Mucosa of stomach (tissue), 1 donor: ENCODE results near the gene TRNT1.

Experiments
- H3K27me3 ChIP-seq: one replicate; pipeline ENCODE4 v1.7.0; 2013; ENCODE audit warnings: mild to moderate bottlenecking, low read length; ENCODE audit not compliant: control insufficient read depth, insufficient read depth
- H3K36me3 ChIP-seq: one replicate; pipeline ENCODE4 v1.7.0; 2013; ENCODE audit warnings: low read length; ENCODE audit not compliant: control insufficient read depth, insufficient read depth
- H3K4me1 ChIP-seq: one replicate; pipeline ENCODE4 v1.7.0; 2013; ENCODE audit warnings: mild to moderate bottlenecking, low read length; ENCODE audit not compliant: control insufficient read depth, insufficient read depth
- H3K4me3 ChIP-seq: one replicate; pipeline ENCODE4 v1.7.0; 2013; ENCODE audit warnings: low read length
- H3K9ac ChIP-seq: one replicate; pipeline ENCODE4 v1.7.0; 2013; ENCODE audit warnings: mild to moderate bottlenecking, low read length, moderate library complexity
- H3K9me3 ChIP-seq: one replicate; pipeline ENCODE4 v1.7.0; 2013; ENCODE audit warnings: mild to moderate bottlenecking, low read length, moderate library complexity; ENCODE audit not compliant: control insufficient read depth
- donor health status: Pancreatic carcinoma.

Gene TRNT1

DNA sequence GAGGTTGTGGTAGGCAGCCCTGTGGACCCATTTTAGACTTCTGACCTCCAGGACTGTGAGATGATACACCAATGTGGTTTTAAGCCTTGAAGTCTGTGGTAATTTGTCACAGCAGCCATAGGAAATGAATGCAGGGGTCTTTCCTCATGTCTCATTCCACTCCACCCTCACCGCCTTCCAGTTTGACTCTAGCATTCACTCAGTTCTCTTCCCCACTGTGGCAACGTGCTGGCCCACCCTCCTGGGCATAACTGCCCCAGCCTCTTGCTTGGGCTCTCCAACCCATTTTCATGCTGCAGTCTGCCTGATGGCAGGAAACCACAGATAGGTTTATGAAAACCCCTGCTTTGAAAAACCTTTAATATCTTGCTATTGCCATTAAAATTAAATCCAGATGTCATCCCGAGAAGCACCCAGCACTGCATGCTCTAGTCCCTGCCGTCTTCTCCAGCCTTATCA lies 7.3 kb upstream of the TRNT1 start:
- Histone ChIP-seq H3K9me3 (no peaks in the 10 kb centered on the region), H3K27me3 (no peaks in the 10 kb centered on the region), H3K4me1 (no peaks in the 10 kb centered on the region), H3K4me3 (no peak overlapping the region), H3K36me3 (no peaks in the 10 kb centered on the region), H3K9ac (no peak overlapping the region)

DNA sequence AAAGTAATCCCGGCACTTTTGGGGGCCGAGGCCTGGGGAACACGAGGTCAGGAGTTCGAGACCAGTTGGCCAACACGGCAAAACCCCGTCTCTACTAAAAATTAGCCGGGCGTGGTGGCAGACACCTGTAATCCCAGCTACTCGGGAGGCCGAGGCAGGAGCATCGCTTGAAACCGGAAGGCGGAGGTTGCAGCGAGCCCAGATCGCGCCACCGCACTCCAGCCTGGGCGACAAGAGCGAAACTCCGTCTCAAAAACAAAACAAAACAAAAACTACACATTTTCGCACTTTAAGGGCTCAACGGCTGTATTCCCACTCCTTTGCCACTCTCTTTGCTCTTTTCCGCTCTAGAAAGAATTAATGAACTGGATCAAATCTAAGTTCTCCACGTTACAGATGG lies 763 bp upstream of the TRNT1 start:
- H3K9me3 ChIP-seq: no peaks in the 10 kb centered on the region
- H3K36me3 ChIP-seq: no peaks in the 10 kb centered on the region
- H3K4me1 ChIP-seq: peaks cover 7% of the 10 kb centered on the region
- peak overlapping the region; percentile 94 for H3K9ac ChIP-seq
- peak overlapping the region; percentile 56 for H3K4me3 ChIP-seq
- no peaks in the 10 kb centered on the region for H3K27me3 ChIP-seq

DNA sequence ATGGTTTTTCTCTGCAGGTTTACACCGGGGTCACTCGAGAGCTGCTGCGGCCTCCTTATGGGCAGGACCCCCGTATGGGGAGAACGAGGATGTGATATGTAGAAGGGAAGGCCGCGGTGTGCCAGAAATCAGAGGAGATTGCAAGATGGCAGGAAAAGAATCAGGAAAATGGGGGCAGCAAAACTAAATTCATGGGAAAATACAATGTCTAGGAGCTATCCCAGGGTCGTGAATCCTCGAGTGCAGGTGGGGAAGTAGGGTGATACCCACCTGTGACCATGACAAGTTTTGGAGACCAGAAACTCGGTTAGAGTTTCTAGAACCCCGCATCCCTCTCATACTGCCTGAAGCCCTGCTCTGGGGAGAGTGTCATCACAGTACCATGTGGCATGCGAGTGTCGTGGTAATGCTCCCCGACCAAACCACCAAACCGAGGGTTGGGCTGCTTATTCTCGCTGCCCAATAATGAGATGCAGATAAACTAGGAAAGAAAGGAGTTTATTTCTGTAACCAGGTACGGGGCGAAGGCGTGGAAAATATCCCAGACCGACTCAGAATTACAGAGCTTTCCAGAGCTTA lies 781 bp downstream of the TRNT1 start:
- Histone ChIP-seq H3K4me1 (peaks cover 7% of the 10 kb centered on the region), H3K9ac (peak overlapping the region; percentile 78), H3K27me3 (no peaks in the 10 kb centered on the region), H3K9me3 (no peaks in the 10 kb centered on the region), H3K36me3 (no peaks in the 10 kb centered on the region), H3K4me3 (peak overlapping the region; percentile 72)

DNA sequence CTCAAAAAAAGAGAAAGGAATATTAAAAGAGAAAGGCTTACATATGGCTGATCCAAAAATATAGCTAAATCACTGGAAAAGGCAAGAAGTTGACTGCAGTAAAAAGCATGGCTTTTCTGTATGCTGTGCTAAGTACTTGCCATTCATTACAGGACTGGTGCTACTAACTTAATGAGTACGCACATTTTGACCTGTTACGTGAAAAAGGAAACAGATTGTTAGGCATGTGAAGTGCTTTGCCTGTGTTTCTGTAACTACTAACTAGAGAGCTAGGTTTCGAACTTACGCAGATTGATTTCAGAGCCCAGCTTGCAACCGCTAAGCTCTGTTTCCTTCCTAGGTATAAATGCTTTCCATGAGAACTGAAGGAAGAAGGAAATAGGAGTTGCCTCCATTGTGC lies 2.8 kb downstream of the TRNT1 start:
- Histone ChIP-seq H3K4me1 (peaks cover 7% of the 10 kb centered on the region), H3K9ac (no peak overlapping the region), H3K27me3 (no peaks in the 10 kb centered on the region), H3K4me3 (no peak overlapping the region), H3K36me3 (no peaks in the 10 kb centered on the region), H3K9me3 (no peaks in the 10 kb centered on the region)

DNA sequence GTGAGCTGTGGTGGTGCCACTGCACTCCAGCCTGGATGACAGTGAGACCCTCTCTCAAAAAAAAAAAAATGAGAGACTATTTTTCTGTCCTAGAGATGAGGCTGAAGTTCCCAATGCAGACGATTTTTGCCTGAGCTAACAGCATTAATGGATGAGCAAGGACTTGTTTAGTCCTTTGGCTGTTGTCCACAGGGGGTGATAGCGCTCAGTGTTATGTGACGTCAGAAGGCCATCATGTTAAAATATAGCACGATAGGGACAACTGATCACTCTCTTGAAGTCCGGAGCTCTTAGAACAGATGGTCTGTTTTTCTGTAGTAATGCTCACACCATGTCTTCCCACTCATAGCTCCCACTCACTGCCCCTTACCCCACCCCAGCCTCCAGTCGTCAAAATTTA lies 6.8 kb downstream of the TRNT1 start:
- Histone ChIP-seq H3K27me3 (no peaks in the 10 kb centered on the region), H3K36me3 (no peaks in the 10 kb centered on the region), H3K4me1 (peaks cover 9% of the 10 kb centered on the region), H3K4me3 (no peak overlapping the region), H3K9ac (no peak overlapping the region), H3K9me3 (no peaks in the 10 kb centered on the region)

DNA sequence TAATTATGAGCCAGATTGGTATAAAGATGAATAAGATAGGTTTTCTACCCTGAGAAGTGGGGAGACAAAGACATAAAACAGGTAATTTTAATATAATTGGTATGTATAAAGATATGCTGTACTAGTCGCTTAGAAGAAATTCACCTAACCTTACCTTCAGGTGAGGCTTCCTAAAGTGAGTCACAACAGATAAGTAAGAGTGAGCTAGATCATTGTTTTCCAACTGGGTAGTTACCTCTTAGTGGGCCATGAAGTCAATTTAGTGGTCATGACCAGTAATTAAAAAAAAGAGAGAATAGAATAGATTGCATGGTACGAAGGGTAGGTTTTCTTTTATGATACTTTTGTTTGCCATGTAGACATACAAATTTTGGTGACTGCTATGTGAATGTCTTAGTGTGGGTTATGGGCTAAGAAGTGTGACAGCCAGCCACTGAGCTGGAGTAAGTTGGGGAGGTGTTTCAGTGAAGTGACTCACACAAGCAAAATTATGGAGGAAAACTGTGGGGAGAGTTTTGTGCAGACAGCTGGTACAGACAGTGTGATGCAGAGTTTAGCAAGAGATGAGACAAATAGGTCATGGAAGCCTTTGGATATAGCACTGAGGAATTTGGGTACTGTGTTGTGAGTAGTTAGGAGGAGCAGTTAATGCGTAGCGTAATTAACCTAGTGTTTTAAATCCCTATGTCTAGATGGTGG lies 8.2 kb downstream of the TRNT1 start:
- no peaks in the 10 kb centered on the region for H3K9me3 ChIP-seq
- H3K9ac ChIP-seq: no peak overlapping the region
- no peaks in the 10 kb centered on the region for H3K36me3 ChIP-seq
- no peaks in the 10 kb centered on the region for H3K27me3 ChIP-seq
- H3K4me1 ChIP-seq: peaks cover 9% of the 10 kb centered on the region
- no peak overlapping the region for H3K4me3 ChIP-seq

DNA sequence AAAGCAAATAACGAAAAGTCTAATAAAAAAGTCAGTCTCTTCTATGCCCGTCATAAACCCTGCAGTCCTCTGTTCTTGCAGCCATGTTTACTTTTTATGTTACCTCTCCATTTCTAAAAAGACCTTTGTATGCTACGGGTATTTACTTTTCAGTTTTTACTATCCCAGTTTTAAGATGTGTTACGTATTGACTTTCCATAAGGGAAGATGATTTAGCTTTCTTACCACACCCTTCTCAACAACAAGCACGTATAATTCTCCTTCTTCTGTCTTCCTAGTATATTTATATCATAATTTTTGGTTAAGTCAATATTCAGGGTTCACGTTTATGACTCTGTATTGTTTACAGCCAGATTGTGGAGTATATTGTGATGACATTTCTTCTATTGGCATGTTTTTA lies 10.8 kb downstream of the TRNT1 start:
- Histone ChIP-seq H3K27me3 (no peaks in the 10 kb centered on the region), H3K9me3 (no peaks in the 10 kb centered on the region), H3K36me3 (no peaks in the 10 kb centered on the region), H3K4me1 (peaks cover 9% of the 10 kb centered on the region), H3K4me3 (no peak overlapping the region), H3K9ac (no peak overlapping the region)

DNA sequence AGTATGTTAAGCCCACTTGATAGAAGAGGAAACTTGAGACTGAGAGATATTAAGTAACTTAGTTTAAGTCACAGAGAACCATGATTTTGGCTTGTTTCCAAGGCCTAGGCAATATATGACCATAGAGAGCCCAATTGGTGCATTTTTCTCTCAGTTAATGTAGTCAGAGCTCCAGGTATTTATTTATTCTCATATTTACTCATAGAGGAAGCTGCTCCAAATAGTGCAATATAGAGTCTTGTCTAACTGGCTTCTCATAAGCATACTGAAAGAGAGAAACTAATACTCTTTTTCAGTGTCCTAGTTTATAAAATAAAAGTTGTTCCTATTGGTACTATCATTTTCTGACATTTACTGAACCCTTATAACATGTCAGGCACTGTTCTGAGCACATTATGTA lies 15.2 kb downstream of the TRNT1 start:
- Histone ChIP-seq H3K27me3 (no peaks in the 10 kb centered on the region), H3K4me1 (no peaks in the 10 kb centered on the region), H3K4me3 (no peak overlapping the region), H3K36me3 (no peaks in the 10 kb centered on the region), H3K9me3 (no peaks in the 10 kb centered on the region), H3K9ac (no peak overlapping the region)

DNA sequence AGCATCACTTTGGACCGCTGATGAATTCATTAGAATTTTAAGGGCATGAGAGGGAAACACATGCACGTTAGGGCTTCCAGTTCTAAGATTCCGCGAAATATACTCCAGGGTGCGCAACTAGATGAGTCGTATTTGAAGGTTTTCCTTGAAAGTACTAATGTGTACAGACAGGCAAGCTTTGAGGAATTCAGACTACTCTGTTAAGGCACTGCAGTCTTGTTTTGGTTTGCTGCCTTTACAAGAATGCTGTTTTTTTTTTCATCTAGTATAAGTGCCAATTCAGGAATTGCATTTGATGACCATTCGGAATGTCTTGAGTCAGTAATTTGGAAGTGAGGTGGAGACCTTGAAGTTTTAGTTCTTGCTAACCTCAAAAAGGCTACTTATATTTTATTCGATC lies 19.1 kb downstream of the TRNT1 start:
- Histone ChIP-seq H3K9me3 (no peaks in the 10 kb centered on the region), H3K4me1 (no peaks in the 10 kb centered on the region), H3K36me3 (no peaks in the 10 kb centered on the region), H3K9ac (no peak overlapping the region), H3K27me3 (no peaks in the 10 kb centered on the region), H3K4me3 (no peak overlapping the region)

DNA sequence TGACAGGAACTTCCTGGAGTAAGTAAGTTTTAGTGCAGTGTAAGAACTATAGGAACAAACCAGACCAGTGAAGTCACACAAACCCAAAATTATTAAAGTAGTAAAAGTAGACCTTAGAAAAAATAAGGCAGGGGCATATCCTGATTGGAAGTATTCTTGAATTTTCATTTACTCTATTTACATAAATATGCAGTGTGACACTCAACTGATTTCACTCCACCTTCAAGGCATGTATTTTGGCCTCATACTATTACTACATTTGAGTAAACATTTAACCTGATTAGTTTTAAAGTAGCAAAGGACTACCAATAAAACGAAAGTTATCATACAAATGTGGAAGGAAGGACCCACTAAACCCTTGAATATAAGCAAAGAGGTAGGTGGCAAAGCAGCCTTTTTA lies 22.8 kb downstream of the TRNT1 start:
- no peaks in the 10 kb centered on the region for H3K27me3 ChIP-seq
- no peak overlapping the region for H3K4me3 ChIP-seq
- no peaks in the 10 kb centered on the region for H3K4me1 ChIP-seq
- no peaks in the 10 kb centered on the region for H3K9me3 ChIP-seq
- peaks cover 8% of the 10 kb centered on the region for H3K36me3 ChIP-seq
- no peak overlapping the region for H3K9ac ChIP-seq

DNA sequence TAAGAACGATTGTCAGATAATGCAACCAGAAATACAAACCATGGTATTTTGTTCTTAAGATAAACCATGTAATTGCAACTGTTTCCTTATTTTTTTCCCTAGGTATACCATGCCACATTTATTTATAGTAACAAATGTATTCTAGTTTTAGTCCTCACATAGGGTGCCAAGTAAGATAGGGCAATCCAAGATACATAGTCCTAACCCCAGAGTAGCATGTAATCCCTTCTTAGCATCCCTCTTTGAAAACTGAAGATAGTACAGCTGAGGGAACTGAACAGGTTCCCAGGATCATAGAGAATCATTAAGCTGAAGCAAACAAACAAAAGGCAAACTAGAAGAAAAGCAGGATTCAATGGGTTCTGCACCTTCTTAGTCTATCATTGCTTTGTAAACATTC lies 24.8 kb downstream of the TRNT1 start:
- Histone ChIP-seq H3K27me3 (no peaks in the 10 kb centered on the region), H3K9ac (no peak overlapping the region), H3K4me1 (no peaks in the 10 kb centered on the region), H3K36me3 (peaks cover 8% of the 10 kb centered on the region), H3K4me3 (no peak overlapping the region), H3K9me3 (no peaks in the 10 kb centered on the region)

DNA sequence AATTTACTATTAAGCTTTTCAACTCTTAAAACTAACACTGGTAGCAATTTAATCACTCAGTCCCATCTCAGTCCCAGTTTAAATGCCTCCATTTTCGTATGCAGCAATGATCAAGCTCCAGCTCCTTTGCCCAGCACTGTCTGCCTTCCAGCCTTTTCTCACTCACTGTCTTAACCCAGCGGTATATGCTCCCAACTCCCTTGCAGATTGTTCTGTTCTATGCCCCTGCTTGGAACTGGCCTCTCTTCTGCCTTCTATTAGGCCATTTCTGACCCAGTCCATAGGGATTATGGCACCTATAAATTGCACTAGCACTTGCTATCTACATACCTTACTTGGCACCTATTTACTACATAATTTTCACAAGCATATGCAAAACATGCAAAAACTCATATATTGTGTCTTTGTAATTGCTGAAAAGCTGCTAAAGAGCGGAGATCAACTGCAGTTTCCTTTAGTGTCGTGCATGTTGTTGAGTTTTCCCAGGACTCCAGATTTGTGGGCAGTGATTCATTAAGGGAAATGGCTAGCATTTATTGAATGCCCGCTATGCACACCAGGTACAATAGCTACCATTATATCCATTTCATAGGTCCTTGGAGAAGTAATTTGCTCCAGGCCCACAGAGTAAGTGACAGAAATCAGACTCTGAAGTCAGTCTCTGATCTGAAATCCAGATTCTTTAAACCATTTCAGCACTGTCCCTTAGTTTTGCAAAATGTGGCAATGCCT lies 28.3 kb downstream of the TRNT1 start:
- Histone ChIP-seq H3K27me3 (no peaks in the 10 kb centered on the region), H3K4me3 (no peak overlapping the region), H3K4me1 (no peaks in the 10 kb centered on the region), H3K9ac (no peak overlapping the region), H3K36me3 (peaks cover 8% of the 10 kb centered on the region), H3K9me3 (no peaks in the 10 kb centered on the region)
